HepG2 (cell line): ENCODE measurements around the gene EIF6. TPM values are rescaled to one million over a fixed set of nuclear protein-coding genes. Genes with fewer than 3 reads are reported as not detected.

Source experiments
- ATRX ChIP-seq: sonication (generic); formaldehyde crosslinking; IDR thresholded peaks from 2 replicates; pipeline ENCODE4 v1.4.0; 2020; ENCODE audit warnings: missing genetic modification reagents, borderline replicate concordance
- FOXK2 ChIP-seq: fragments of 450-650 bp; IDR thresholded peaks from 2 replicates; pipeline ENCODE4 v1.6.1; 2016
- GTF3A ChIP-seq: sonication (generic); formaldehyde crosslinking; conservative IDR thresholded peaks from 2 replicates; pipeline ENCODE4 v1.4.0; 2020; ENCODE audit warnings: mild to moderate bottlenecking, missing genetic modification reagents
- HIVEP1 ChIP-seq: sonication (generic); formaldehyde crosslinking; IDR thresholded peaks from 2 replicates; pipeline ENCODE4 v1.4.0; 2020; ENCODE audit warnings: mild to moderate bottlenecking, missing genetic modification reagents
- NBN ChIP-seq: fragments of 450-650 bp; conservative IDR thresholded peaks from 2 replicates; pipeline ENCODE4 v1.6.1; 2017
- SIN3A ChIP-seq: IDR thresholded peaks from 2 replicates; pipeline ENCODE4 v1.6.1; 2011; ENCODE audit warnings: low read depth, mild to moderate bottlenecking, control low read depth, low read length, borderline replicate concordance
- SOX13 ChIP-seq, 3 experiments: fragments of 450-650 bp in 1 of 3; sonication (generic) in 1 of 3; formaldehyde crosslinking in 1 of 3; IDR thresholded peaks in 2 of 3; conservative IDR thresholded peaks in 1 of 3; 2 replicates each; pipeline versions ENCODE4 v1.5.0 to v1.6.1; 2016 to 2020; ENCODE audit warnings: antibody characterized with exemption in 1 of 3, mild to moderate bottlenecking in 1 of 3, missing compliant biosample characterization in 1 of 3, missing genetic modification reagents in 1 of 3, moderate library complexity in 1 of 3
- SP5 ChIP-seq: IDR thresholded peaks from 2 replicates; pipeline ENCODE4 v1.6.1; 2016; ENCODE audit warnings: low read depth, borderline replicate concordance
- SRSF1 ChIP-seq: fragments of 200-400 bp; formaldehyde crosslinking; optimal IDR thresholded peaks from 2 replicates; pipeline ENCODE3; 2017; ENCODE audit warnings: mild to moderate bottlenecking, low read depth, low read length, moderate library complexity
- ZBTB10 ChIP-seq: sonication (generic); formaldehyde crosslinking; IDR thresholded peaks from 2 replicates; pipeline ENCODE4 v1.4.0; 2020; ENCODE audit warnings: missing genetic modification reagents, borderline replicate concordance
- ZNF136 ChIP-seq: sonication (generic); formaldehyde crosslinking; IDR thresholded peaks from 2 replicates; pipeline ENCODE4 v1.8.1; 2022; ENCODE audit warnings: low read depth, mild to moderate bottlenecking, moderate library complexity, missing genetic modification reagents
- ZNF34 ChIP-seq: sonication (generic); formaldehyde crosslinking; IDR thresholded peaks from 2 replicates; pipeline ENCODE4 v1.4.0; 2020; ENCODE audit warnings: mild to moderate bottlenecking, missing genetic modification reagents, borderline replicate concordance
- ZNF468 ChIP-seq: sonication (generic); formaldehyde crosslinking; IDR thresholded peaks from 2 replicates; pipeline ENCODE4 v1.8.0; 2022; ENCODE audit warnings: mild to moderate bottlenecking, moderate library complexity, missing genetic modification reagents
- ZNF570 ChIP-seq: sonication (generic); formaldehyde crosslinking; IDR thresholded peaks from 2 replicates; pipeline ENCODE4 v1.4.0; 2020; ENCODE audit warnings: mild to moderate bottlenecking, missing genetic modification reagents, borderline replicate concordance
- ZNF672 ChIP-seq: sonication (generic); formaldehyde crosslinking; IDR thresholded peaks from 2 replicates; pipeline ENCODE4 v1.8.1; 2022; ENCODE audit warnings: missing genetic modification reagents
- ZSCAN9 ChIP-seq: IDR thresholded peaks from 2 replicates; pipeline ENCODE4 v1.6.1; 2016; ENCODE audit warnings: borderline replicate concordance
- polyA plus RNA-seq, 8 experiments: library from polyadenylated mRNA; depleted of rRNA in 3 of 8; stranded (reverse) in 7 of 8; unstranded in 1 of 8; fragments of >200 nt; fragmentation: Illumina TruSeq in 4 of 8; extraction: Trizol in 4 of 8; gene quantifications; 2 replicates each; pipeline versions ENCODE4 v1.2.1 to v1.2.3, GENCODE V29; 2011 to 2016; ENCODE audit warnings: low read depth in 4 of 8, missing spikeins in 1 of 8, mixed read lengths in 1 of 8; ENCODE audit not compliant: insufficient read depth in 1 of 8
- total RNA-seq, 5 experiments: library from RNA; depleted of rRNA; stranded (reverse); fragments of >200 nt; fragmentation: Illumina TruSeq; extraction: Trizol; gene quantifications; 2 replicates each; pipeline ENCODE4 v1.2.3, GENCODE V29; 2016; ENCODE audit warnings: low read depth in 1 of 5
- TF ChIP-seq, protein P1 (sequence below): IDR thresholded peaks from 2 replicates; pipeline ENCODE4 v1.6.1; 2016; ENCODE audit warnings: missing compliant biosample characterization, missing genetic modification reagents, borderline replicate concordance
- TF ChIP-seq, protein P2 (sequence below): sonication (generic); formaldehyde crosslinking; IDR thresholded peaks from 2 replicates; pipeline ENCODE4 v1.4.0; 2020; ENCODE audit warnings: mild to moderate bottlenecking, missing genetic modification reagents, borderline replicate concordance

EIF6 gene
- total and polyA plus RNA-seq, 2 of the 13 experiments (the other 11 are each of a cell fraction or from before 2014, with no cell fraction given): 462 to 466 TPM

- TF ChIP-seq SP5 (CRISPR knock-in tag) (peak; percentile 79), ZNF570 (peak; percentile 96), SOX13 (IDR thresholded peaks at IDR 0.05) (peak; percentile 39; the same call in 1 of the 2 replicates), SOX13 (CRISPR knock-in tag; conservative IDR thresholded peaks at IDR 0.05 in 1 of 2, IDR thresholded peaks at IDR 0.05 in 1 of 2) (peak; percentile 33 to 38; a peak in 1 of 4 replicates), GTF3A (CRISPR knock-in tag) (no peak; the same call in 1 of the 2 replicates), NBN (no peak), HIVEP1 (CRISPR knock-in tag) (peak; percentile 86), ATRX (CRISPR knock-in tag) (no peak), ZSCAN9 (peak; percentile 81; the same call in 1 of the 2 replicates), FOXK2 (no peak), ZBTB10 (CRISPR knock-in tag) (no peak), SRSF1 (peak; percentile 94), ZNF34 (CRISPR knock-in tag) (no peak), ZNF468 (CRISPR knock-in tag) (0 out of 2 replicates have a peak, but pooled peaks have one; percentile 19), ZNF136 (CRISPR knock-in tag) (peak; percentile 66; the same call in 1 of the 2 replicates), SIN3A (peak; percentile 69), ZNF672 (CRISPR knock-in tag) (no peak)
- TF ChIP-seq, protein P1, sequence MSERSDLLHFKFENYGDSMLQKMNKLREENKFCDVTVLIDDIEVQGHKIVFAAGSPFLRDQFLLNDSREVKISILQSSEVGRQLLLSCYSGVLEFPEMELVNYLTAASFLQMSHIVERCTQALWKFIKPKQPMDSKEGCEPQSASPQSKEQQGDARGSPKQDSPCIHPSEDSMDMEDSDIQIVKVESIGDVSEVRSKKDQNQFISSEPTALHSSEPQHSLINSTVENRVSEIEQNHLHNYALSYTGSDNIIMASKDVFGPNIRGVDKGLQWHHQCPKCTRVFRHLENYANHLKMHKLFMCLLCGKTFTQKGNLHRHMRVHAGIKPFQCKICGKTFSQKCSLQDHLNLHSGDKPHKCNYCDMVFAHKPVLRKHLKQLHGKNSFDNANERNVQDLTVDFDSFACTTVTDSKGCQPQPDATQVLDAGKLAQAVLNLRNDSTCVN: peak; percentile 85; the same call in 1 of the 2 replicates
- TF ChIP-seq, protein P2, sequence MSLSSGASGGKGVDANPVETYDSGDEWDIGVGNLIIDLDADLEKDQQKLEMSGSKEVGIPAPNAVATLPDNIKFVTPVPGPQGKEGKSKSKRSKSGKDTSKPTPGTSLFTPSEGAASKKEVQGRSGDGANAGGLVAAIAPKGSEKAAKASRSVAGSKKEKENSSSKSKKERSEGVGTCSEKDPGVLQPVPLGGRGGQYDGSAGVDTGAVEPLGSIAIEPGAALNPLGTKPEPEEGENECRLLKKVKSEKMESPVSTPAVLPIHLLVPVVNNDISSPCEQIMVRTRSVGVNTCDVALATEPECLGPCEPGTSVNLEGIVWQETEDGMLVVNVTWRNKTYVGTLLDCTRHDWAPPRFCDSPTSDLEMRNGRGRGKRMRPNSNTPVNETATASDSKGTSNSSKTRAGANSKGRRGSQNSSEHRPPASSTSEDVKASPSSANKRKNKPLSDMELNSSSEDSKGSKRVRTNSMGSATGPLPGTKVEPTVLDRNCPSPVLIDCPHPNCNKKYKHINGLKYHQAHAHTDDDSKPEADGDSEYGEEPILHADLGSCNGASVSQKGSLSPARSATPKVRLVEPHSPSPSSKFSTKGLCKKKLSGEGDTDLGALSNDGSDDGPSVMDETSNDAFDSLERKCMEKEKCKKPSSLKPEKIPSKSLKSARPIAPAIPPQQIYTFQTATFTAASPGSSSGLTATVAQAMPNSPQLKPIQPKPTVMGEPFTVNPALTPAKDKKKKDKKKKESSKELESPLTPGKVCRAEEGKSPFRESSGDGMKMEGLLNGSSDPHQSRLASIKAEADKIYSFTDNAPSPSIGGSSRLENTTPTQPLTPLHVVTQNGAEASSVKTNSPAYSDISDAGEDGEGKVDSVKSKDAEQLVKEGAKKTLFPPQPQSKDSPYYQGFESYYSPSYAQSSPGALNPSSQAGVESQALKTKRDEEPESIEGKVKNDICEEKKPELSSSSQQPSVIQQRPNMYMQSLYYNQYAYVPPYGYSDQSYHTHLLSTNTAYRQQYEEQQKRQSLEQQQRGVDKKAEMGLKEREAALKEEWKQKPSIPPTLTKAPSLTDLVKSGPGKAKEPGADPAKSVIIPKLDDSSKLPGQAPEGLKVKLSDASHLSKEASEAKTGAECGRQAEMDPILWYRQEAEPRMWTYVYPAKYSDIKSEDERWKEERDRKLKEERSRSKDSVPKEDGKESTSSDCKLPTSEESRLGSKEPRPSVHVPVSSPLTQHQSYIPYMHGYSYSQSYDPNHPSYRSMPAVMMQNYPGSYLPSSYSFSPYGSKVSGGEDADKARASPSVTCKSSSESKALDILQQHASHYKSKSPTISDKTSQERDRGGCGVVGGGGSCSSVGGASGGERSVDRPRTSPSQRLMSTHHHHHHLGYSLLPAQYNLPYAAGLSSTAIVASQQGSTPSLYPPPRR (CRISPR knock-in tag): peak; percentile 74
These were observed at the start of gene EIF6 (continued) for GRCh38 chr20:35284267-35284991.
